Spleen (tissue), 11 donors: ENCODE data around the gene KLHL24. TPM values are rescaled to one million over a fixed set of nuclear protein-coding genes. Genes with fewer than 3 reads are reported as not detected.
A peak's percentile ranks its signal among the peaks of the same experiment; 100 is the strongest.

Experiments
- DNase-seq: peaks from one replicate; pipeline ENCODE4 v3.0.0-alpha.2; 2020
- H3K27ac ChIP-seq, 8 donors: fragments of 200-600 bp; sonication (generic) in 7 of 8; 1 replicate in 4 of 8; 2 replicates in 4 of 8; pipeline versions ENCODE4 v1.5.0 to v1.8.0; 2016 to 2021; ENCODE audit warnings: inconsistent platforms in 4 of 8, mild to moderate bottlenecking in 4 of 8, moderate library complexity in 1 of 8
- H3K27me3 ChIP-seq, 7 donors: fragments of 200-600 bp; sonication (generic) in 6 of 7; replicated peaks in 1 of 7; 1 replicate in 4 of 7; 2 replicates in 3 of 7; pipeline versions ENCODE4 v1.5.0 to v1.8.0; 2016 to 2021; ENCODE audit warnings: inconsistent platforms in 3 of 7, mild to moderate bottlenecking in 1 of 7
- H3K36me3 ChIP-seq, 6 donors: fragments of 200-600 bp; sonication (generic) in 5 of 6; 1 replicate in 4 of 6; 2 replicates in 2 of 6; pipeline versions ENCODE4 v1.5.0 to v1.8.0; 2016 to 2021; ENCODE audit warnings: inconsistent platforms in 2 of 6
- H3K4me1 ChIP-seq, 6 donors: fragments of 200-600 bp; sonication (generic) in 5 of 6; 1 replicate in 3 of 6; 2 replicates in 3 of 6; pipeline versions ENCODE4 v1.5.0 to v1.8.0; 2016 to 2021; ENCODE audit warnings: inconsistent platforms in 3 of 6
- H3K4me3 ChIP-seq, 8 donors: fragments of 200-600 bp; sonication (generic) in 7 of 8; 1 replicate in 4 of 8; 2 replicates in 4 of 8; pipeline versions ENCODE4 v1.5.0 to v1.8.0; 2016 to 2021; ENCODE audit warnings: inconsistent platforms in 4 of 8, mild to moderate bottlenecking in 4 of 8, moderate library complexity in 2 of 8
- H3K9me3 ChIP-seq, 8 donors: fragments of 200-600 bp; sonication (generic) in 7 of 8; 1 replicate in 4 of 8; 2 replicates in 4 of 8; pipeline versions ENCODE4 v1.5.0 to v1.8.0; 2016 to 2021; ENCODE audit warnings: inconsistent platforms in 4 of 8
- POLR2A ChIP-seq, 3 donors: fragments of 450-650 bp; IDR thresholded peaks; one replicate each; pipeline ENCODE4 v1.5.1; 2017; ENCODE audit warnings: antibody characterized with exemption in 3 of 3, mild to moderate bottlenecking in 1 of 3
- POLR2AphosphoS5 ChIP-seq, 3 donors: sonication (generic); formaldehyde crosslinking; IDR thresholded peaks; one replicate each; pipeline ENCODE4 v1.5.1; 2017; ENCODE audit warnings: antibody characterized with exemption in 3 of 3
- WGBS, 5 donors: extraction: QIAGEN DNeasy Blood & Tissue Kit in 3 of 5; methylation state at CpG; one replicate each; pipeline versions ENCODE4 v1.1.5 to v1.1.7; 2013 to 2018; 5-methylcytosine and 5-hydroxymethylcytosine counted together
- intact Hi-C: fragments of 100-400 bp; cut with DNase I; formaldehyde crosslinking; loops from one replicate; pipeline ENCODE4 v1.15.0; 2023; ENCODE audit warnings: low total_unique reads
- polyA plus RNA-seq, 3 donors: library from polyadenylated mRNA; stranded (reverse); fragments of 200-250 nt; gene quantifications; one replicate each; pipeline ENCODE4 v1.2.1, GENCODE V29; 2013
- total RNA-seq, 7 donors: library from RNA; depleted of rRNA in 3 of 7; stranded (reverse); fragments of >200 nt in 3 of 7; fragmentation: NEBNext Ultra II Directional in 4 of 7; extraction: Animal tissue kit (Norgen Biotek cat#: 25700) in 4 of 7; gene quantifications; one replicate each; pipeline versions ENCODE4 v1.1.0 to v1.2.1, GENCODE V29; 2016 to 2021
- TF ChIP-seq, protein P1 (sequence below), 11 experiments: fragments of 200-600 bp in 7 of 11; fragments of 450-650 bp in 4 of 11; sonication (generic) in 4 of 11; IDR thresholded peaks in 8 of 11; conservative IDR thresholded peaks in 3 of 11; 1 replicate in 7 of 11; 2 replicates in 4 of 11; pipeline versions ENCODE4 v1.4.0 to v1.8.0; 2016 to 2021; ENCODE audit warnings: antibody characterized with exemption in 11 of 11, inconsistent platforms in 4 of 11, mild to moderate bottlenecking in 1 of 11
- donor health status: healthy with polysubstance abuse.
- donor health status: DM: no; HTN: no; CAD: no; lungs with moderate emphysema.
- donor health status: DM: no; HTN: no; CAD: no.
- donor health status: Bipolar disorder and iron deficiency.
- donor health status: healthy.
- donor health status: DM: no; HTN: no; CAD: no.
- donor health status: DM: yes; HTN: yes; CAD: no.

Gene KLHL24
- total and polyA plus RNA-seq, 10 donors, result 5.0 to 148 (median 57.0) TPM

DNA sequence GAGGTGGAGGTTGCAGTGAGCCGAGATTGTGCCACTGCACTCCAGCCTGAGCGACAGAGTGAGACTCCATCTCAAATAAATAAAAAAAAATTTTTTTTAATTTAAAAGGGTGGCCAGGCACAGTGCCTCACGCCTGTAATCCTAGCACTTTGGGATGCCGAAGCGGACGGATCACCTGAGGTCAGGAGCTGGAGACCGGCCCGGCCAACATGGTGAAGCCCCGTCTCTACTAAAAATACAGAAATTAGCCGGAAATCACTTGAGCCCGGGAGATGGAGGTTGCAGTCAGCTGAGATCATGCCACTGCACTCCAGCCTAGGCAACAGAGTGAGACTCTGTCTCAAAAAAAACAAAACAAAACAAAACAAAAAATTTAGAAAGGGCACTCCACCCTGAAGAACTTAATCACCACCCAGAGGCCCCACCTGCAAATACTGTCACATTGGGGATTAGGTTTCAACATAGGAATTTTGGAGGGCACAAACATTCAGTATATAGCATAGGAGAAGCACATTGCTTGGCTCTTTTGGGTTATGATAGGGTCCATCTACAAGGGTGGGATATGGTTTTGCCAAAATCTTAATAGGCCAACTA lies 55.1 kb downstream of the KLHL24 start:
- TF ChIP-seq POLR2AphosphoS5 (IDR thresholded peaks at IDR 0.05) (no peak), POLR2A (IDR thresholded peaks at IDR 0.05) (no peak)
- TF ChIP-seq, protein P1, sequence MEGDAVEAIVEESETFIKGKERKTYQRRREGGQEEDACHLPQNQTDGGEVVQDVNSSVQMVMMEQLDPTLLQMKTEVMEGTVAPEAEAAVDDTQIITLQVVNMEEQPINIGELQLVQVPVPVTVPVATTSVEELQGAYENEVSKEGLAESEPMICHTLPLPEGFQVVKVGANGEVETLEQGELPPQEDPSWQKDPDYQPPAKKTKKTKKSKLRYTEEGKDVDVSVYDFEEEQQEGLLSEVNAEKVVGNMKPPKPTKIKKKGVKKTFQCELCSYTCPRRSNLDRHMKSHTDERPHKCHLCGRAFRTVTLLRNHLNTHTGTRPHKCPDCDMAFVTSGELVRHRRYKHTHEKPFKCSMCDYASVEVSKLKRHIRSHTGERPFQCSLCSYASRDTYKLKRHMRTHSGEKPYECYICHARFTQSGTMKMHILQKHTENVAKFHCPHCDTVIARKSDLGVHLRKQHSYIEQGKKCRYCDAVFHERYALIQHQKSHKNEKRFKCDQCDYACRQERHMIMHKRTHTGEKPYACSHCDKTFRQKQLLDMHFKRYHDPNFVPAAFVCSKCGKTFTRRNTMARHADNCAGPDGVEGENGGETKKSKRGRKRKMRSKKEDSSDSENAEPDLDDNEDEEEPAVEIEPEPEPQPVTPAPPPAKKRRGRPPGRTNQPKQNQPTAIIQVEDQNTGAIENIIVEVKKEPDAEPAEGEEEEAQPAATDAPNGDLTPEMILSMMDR (IDR thresholded peaks at IDR 0.05 in 8 of 11, conservative IDR thresholded peaks at IDR 0.05 in 3 of 11), result no peak
- Histone ChIP-seq H3K4me1 (no peaks in the 10 kb centered on the region), H3K27ac (no peak overlapping the region), H3K9me3 (no peaks in the 10 kb centered on the region), H3K4me3 (no peak overlapping the region), H3K27me3 (no peaks in the 10 kb centered on the region), H3K36me3 (no peaks in the 10 kb centered on the region)
- 95 to 97% (median 97%) methylated on average over 11 of the region's 11 CpGs for WGBS, 5 donors
- intact Hi-C loops, result no loop called here
- no peak for DNase-seq

DNA sequence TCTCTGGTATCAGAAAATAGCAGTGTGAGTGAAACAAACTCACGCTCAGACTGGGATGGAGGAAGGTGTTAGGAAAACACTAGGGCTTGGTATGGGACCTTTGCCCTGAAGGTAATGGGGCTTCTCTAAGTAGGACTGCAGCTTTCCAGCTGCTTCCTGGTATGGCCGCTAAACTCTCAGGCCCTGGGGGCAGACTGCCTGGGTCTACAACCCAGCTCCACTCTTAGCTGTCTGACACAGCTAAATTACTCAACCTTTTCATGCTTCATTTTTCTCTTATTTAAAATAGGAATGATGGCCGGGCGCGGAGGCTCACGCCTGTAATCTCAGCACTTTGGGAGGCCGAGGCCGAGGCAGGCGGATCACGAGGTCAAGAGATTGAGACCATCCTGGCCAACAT lies 57.0 kb downstream of the KLHL24 start:
- intact Hi-C loops, result no loop called here
- no peaks in the 10 kb centered on the region for H3K9me3 ChIP-seq
- H3K27me3 ChIP-seq, result no peaks in the 10 kb centered on the region
- H3K36me3 ChIP-seq, result no peaks in the 10 kb centered on the region
- DNase-seq, result no peak
- H3K27ac ChIP-seq, result no peak overlapping the region
- no peak overlapping the region for H3K4me3 ChIP-seq
- WGBS, 5 donors, result 93 to 96% (median 94%) methylated on average over 10 of the region's 10 CpGs
- H3K4me1 ChIP-seq, result peaks cover 3 to 6% (median 4%) of the 10 kb centered on the region in 6 donors
- TF ChIP-seq, protein P1 (IDR thresholded peaks at IDR 0.05 in 8 of 11, conservative IDR thresholded peaks at IDR 0.05 in 3 of 11), result no peak
- TF ChIP-seq POLR2A (IDR thresholded peaks at IDR 0.05) (no peak), POLR2AphosphoS5 (IDR thresholded peaks at IDR 0.05) (no peak)

DNA sequence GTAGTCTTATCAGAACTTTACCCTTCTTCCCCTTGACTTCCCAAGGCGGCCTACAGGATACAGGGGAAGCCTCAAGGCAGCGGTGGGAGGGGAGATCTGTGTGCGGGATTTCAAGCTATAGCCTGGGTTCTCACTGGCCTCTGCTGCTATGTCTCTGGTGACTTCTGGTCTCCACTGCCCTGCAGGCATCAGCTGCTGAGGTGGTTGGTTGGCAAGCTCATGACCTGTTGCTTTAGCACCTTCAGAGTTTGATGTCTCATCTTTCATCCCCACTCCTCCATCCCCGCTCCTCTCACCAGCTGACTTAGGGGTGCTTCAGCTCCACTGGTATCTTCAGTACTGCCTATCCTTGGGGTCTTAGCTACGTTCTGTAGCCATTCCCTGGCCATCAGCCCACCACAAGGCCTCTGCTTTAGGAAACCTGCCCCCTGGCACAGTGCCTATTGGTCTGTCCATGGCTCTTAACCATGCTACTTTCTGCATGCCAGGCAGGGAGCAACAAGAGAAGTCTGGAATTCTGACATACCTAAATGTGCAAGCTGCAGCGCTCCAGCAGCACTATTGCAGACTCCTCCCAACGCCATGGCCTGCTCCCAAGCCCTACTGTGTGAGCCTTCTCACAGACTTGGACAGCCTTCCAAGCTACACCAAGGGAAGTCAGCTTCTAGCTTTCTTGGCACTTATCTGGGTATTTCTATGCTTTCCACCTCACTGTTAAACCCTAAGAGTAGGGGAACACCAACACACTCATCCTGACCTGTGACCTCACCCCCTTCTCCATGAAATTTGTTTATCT lies 60.3 kb downstream of the KLHL24 start:
- intact Hi-C loops, result no loop called here
- no peaks in the 10 kb centered on the region for H3K36me3 ChIP-seq
- TF ChIP-seq, protein P1 (IDR thresholded peaks at IDR 0.05 in 8 of 11, conservative IDR thresholded peaks at IDR 0.05 in 3 of 11), result no peak
- no peak for TF ChIP-seq POLR2A (IDR thresholded peaks at IDR 0.05)
- no peak for TF ChIP-seq POLR2AphosphoS5 (IDR thresholded peaks at IDR 0.05)

DNA sequence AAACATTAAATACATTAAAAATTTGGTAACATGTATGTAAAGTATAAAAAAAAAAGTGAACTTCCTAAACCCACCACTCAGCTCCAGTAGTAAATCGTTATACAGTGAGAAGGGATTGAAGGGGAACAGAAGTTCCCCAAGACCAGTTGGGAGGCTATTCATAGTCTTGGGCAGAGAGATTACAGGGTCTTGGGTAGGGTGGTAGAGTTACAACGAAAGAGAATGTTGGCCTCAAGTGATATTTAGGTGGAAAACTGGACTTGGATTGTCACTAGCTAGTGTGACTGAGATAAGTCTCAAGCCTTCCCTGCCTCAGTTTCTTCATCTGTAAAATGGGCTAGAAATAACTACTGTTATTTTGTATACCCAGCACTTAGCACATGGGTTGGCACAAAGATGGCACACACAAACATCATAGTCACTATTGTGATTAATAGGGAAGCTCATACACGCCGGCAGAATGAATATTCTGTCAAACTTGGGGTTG lies 61.7 kb downstream of the KLHL24 start:
- Histone ChIP-seq H3K4me3 (peak overlapping the region; percentile 86 to 99 (median 95)), H3K36me3 (peaks cover 0 to 9% (median 0%) of the 10 kb centered on the region in 6 donors), H3K9me3 (no peaks in the 10 kb centered on the region), H3K27ac (peak overlapping the region; percentile 36 to 97 (median 92)), H3K4me1 (peaks cover 12 to 45% (median 27%) of the 10 kb centered on the region in 6 donors), H3K27me3 (no peaks in the 10 kb centered on the region)
- intact Hi-C loops, result no loop called here
- no peak for DNase-seq
- TF ChIP-seq, protein P1 (IDR thresholded peaks at IDR 0.05 in 8 of 11, conservative IDR thresholded peaks at IDR 0.05 in 3 of 11), result no peak
- TF ChIP-seq POLR2A (IDR thresholded peaks at IDR 0.05) (no peak), POLR2AphosphoS5 (IDR thresholded peaks at IDR 0.05) (no peak)
- WGBS, 5 donors, result 37 to 41% (median 38%) methylated on average over 4 of the region's 4 CpGs

More for the DNA sequence above, 60.3 kb downstream of the KLHL24 start:
- H3K4me1 ChIP-seq, result peaks cover 12 to 33% (median 27%) of the 10 kb centered on the region in 6 donors
- 89 to 98% (median 92%) methylated on average over 7 of the region's 7 CpGs for WGBS, 5 donors
- no peaks in the 10 kb centered on the region for H3K9me3 ChIP-seq
- H3K27ac ChIP-seq, result no peak overlapping the region
- no peaks in the 10 kb centered on the region for H3K27me3 ChIP-seq
- H3K4me3 ChIP-seq, result no peak overlapping the region
- no peak for DNase-seq
